Esophagus muscularis mucosa (tissue), 3 donors: ENCODE measurements around the gene CTU2.

Experiments
- CTCF ChIP-seq, 3 experiments: fragments of 200-600 bp in 2 of 3; fragments of 450-650 bp in 1 of 3; sonication (generic) in 2 of 3; IDR thresholded peaks; one replicate each; pipeline ENCODE4 v1.5.1; 2017 to 2019; ENCODE audit warnings: antibody characterized with exemption in 3 of 3, mild to moderate bottlenecking in 2 of 3, moderate library complexity in 1 of 3
- POLR2AphosphoS5 ChIP-seq, 2 donors: sonication (generic); formaldehyde crosslinking; IDR thresholded peaks; one replicate each; pipeline ENCODE4 v1.6.1; 2017; ENCODE audit warnings: antibody characterized with exemption in 2 of 2

- TF ChIP-seq POLR2AphosphoS5 (IDR thresholded peaks at IDR 0.05) (no peak), CTCF (IDR thresholded peaks at IDR 0.05) (no peak)
Observed at GRCh38 chr16:88669980-88670379, 36.3 kb upstream of the CTU2 start.
